HG02852 (cell line): ENCODE results near the gene PDIA2.
"Not testable (repeated sequence)": the region's sequence is repeated elsewhere in the genome, so short reads cannot be mapped to it uniquely, and the experiment has no call there.

Source experiments
- ATAC-seq: cut with Tn5 transposase; IDR thresholded peaks from one replicate; pipeline ENCODE4 v1.9.1; 2021; ENCODE audit warnings: mild to moderate bottlenecking, moderate library complexity; ENCODE audit not compliant: unreplicated experiment

Gene PDIA2

DNA sequence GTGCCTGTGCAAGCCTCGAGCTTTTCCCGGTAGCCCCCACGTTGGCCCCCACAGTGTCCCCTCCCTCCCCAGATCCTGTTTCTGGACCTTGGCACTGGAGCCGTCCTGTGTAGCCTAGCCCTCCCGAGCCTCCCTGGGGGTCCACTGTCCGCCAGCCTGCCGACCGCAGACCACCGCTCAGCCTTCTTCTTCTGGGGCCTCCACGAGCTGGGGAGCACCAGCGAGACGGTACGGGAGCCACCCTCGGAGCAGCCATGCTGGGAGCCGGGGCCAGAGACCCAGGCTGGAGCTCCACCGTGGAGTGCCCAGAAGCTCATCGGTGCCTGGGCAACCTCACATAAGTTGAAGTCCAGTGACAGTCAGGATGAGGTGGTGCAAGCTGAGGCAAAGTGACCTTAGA, 19.0 kb upstream of the PDIA2 start:
- no peak for ATAC-seq

GRCh38 chr16:264440-264951, 18.5 kb upstream of the PDIA2 start:
- no peak for ATAC-seq

GRCh38 chr16:265002-265529, 17.9 kb upstream of the PDIA2 start:
- no peak for ATAC-seq

DNA sequence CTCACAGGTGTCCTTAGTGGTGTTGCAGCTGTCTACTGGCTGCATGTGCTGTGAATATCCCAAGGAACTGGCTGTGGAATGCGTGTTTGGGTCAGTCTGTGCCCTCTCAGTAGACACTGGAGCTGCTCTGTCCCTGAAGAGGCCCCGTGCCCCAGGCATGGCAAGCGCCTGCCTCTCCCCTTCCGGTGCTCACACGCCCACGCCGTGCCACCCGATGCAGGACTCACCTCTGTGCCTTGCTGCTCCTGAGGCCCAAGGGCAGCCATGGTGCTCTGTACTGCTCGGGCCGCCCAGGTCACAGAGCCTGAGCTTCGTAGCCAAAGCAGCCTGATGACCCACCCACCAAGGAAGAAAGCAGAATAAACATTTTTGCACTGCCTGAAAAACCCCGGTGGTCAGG, 17.3 kb upstream of the PDIA2 start:
- no peak for ATAC-seq

GRCh38 chr16:266258-267164, 16.5 kb upstream of the PDIA2 start:
- ATAC-seq: no peak

DNA sequence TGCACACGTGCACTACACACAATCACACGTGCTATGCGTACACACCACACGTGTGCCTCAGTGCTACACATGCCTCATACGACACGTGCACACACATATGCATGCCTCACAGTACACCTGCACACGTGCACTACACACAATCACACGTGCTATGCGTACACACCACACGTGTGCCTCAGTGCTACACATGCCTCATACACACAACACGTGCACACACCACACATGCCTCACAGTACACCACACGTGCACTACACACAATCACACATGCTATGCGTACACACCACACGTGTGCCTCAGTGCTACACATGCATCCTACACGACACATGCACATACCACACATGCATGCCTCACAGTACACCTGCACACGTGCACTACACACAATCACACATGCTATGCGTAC, 15.4 kb upstream of the PDIA2 start:
- not testable (repeated sequence) for ATAC-seq

GRCh38 chr16:268141-269053, 14.6 kb upstream of the PDIA2 start:
- no peak for ATAC-seq

DNA sequence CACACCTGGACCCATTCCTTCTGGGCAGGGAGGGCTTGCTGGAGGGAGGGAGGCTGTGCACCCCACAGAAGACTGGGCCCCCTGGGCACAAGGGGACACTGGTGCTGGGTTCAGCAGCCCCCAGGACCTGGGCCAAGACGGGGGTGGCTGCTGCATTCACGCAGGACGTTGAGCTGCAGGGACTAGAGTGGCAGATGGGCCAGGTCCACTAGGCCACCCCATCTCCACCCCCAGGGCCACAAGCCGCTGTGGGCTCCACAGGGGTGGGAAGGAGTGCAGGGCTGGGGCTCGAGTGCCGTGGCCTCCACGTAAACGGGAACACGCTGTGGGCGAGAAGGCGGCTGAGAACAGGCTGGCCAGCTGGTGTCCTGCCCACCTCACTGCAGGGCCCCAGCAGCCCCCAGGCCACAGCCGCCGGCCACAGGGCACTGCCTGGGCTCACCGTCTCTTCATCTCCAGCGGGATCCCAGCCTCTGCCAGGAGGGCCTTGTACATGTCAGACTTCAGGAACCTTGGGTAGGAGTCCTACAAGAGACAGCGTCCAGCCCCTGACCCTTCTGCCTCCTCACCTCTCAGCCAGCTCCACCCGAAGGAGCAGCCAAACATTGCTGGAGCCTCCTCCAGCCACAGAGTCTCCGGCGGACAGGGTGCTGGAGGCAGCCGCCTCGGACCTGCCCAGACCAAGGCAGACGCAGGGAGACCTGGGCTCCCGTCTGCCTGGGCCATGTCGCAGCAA, 13.7 kb upstream of the PDIA2 start:
- ATAC-seq: no peak

- no peak for ATAC-seq
These were observed 12.3 kb upstream of the PDIA2 start for GRCh38 chr16:270381-271255.

DNA sequence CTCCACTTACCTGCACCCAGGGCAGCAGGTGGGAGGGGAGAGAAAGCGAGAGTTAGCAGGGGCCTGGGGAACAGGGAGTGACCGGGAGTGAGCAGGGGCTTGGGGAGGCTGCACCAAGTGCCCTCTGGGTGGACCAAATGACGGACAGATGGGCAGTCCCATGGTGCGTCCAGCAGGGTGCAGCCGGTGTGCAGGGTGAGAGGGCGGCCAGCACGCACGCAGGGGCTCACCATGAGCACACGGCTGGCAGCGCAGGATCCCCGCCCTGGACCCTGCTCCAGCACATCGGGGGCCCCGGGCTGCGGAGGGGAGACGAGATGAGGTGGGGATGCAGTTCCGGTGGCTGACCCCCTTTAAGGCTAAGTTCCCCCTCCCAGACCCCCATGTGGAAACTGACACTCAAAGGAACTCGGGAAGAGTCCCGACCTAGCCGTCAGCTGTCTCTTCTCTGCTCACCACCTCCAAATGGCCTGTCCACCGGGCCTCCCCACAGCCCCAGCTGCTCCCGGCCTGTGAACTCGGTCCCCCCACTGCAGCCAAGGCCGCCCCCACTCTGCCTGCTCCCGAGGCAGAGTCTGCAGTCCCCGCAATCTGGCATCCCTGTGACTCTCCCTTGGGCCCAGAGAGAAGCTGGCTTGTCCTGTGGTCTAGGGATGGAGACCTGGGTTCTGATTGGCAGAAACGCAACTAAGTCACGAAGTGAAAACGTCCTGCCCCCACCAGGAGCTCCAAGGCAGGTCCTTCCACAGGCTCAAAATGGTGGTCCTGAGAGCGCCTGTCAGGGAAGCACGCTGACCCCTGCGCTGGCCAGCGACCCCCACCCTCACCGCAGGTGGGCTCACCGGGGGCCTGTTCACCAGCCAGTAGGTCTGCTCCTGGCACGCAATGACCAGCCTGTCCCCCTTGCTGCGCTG, 10.1 kb upstream of the PDIA2 start:
- no peak for ATAC-seq

- ATAC-seq: no peak
These were observed 9.2 kb upstream of the PDIA2 start for GRCh38 chr16:273547-274421.

DNA sequence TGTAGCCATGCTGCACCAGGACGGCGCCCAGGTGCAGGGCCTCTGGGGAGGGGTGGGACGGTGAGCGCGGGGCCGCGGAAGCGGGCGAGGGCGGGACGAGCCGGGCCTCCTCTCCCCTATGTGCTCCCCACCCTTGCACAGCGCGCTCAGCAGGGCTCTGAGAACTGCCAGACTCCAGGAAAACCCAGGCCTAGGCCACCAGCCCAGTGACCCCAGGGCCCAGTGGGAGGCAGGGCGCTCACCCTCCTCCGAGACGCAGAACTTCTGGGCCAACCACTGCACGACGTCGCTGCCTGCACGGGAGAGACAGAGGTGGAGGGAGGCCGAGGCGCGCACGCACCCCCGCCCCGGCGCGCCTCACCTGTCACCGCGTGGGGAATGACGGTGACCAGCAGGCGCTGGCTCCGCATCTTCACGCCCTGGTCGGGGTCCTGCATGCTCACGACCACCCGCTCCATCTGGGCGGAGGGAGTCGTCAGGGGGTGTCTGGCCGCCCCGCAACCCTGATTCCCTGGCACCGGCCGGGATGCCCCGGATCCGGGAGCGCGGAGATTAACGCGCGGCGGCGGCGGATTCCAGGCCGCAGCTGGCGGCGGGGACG, 7.8 kb upstream of the PDIA2 start:
- ATAC-seq: no peak

DNA sequence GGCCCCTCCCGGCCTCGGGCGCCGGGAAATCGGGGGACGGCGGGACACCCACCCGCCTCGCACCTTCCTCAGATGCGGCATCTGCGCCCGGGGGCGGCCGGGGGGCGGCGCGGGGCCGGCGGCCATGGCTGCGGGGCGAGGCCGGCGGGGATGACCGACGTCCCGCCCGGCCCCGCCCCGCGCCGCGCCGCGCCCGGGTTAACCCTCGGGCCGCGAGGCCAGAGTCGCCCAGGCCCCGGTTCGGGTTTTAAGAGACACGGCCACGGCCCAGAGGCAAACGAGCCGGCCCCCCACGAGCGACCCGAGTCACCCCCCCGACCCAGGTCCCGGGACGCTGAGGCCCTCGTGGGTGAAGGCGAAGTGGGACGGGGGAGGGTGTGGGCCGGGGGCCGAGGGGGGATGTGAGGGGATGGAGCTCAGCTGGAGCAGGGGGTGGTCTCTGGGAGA, 7.2 kb upstream of the PDIA2 start, which contains the start of gene RGS11:
Gene RGS11, minus strand, starts transcription at position 159 of the 447 bp plus-strand sequence. Its CDS starts 33 bp downstream, at position 126.
- no peak for ATAC-seq

- ATAC-seq: no peak
These were observed 6.4 kb upstream of the PDIA2 start for GRCh38 chr16:276426-277077.

DNA sequence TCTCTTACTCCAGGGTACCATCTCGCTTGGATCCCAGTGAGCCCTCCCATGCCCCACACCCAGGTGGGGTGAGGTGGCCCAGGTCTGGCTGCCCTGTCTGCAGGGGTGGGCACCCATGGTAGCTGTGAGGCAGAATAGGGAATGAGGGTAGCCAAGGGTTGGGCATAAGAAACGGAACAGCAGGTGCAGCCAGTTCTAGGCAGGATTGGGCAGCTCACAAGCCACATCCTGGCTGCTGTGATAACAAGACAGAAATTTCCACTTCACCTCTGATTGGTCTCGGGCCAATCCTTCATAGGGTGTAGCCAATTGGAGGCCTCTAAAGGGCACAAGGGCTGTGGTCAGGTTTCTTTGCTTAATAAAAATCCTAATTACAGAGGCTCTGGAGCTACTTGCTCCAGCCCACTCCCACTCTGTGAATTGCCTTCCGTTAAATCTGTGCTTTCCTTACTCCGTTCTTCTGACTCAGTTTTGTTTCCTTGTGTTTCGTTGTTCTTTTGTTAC, 4.0 kb upstream of the PDIA2 start:
- no peak for ATAC-seq

- no peak for ATAC-seq
These were observed 3.4 kb upstream of the PDIA2 start for GRCh38 chr16:279531-279930.
